HUES48 (cell line): ENCODE data around the gene TKT.
A peak's percentile ranks its signal among the peaks of the same experiment; 100 is the strongest.

Experiments used
- H3K27ac ChIP-seq: one replicate; pipeline ENCODE4 v1.7.0; 2013; ENCODE audit warnings: low read depth, low read length, inconsistent platforms
- H3K27me3 ChIP-seq: 2 replicates; pipeline ENCODE4 v1.6.1; 2013; ENCODE audit warnings: mild to moderate bottlenecking, low read length; ENCODE audit not compliant: control insufficient read depth, insufficient read depth
- H3K36me3 ChIP-seq: 2 replicates; pipeline ENCODE4 v1.6.1; 2013; ENCODE audit warnings: low read length; ENCODE audit not compliant: control insufficient read depth, insufficient read depth
- H3K4me1 ChIP-seq: 2 replicates; pipeline ENCODE4 v1.6.1; 2013; ENCODE audit warnings: mild to moderate bottlenecking, low read length; ENCODE audit not compliant: control insufficient read depth, insufficient read depth
- H3K4me3 ChIP-seq: 2 replicates; pipeline ENCODE4 v1.5.1; 2013; ENCODE audit warnings: mild to moderate bottlenecking, low read depth, low read length
- H3K9ac ChIP-seq: 2 replicates; pipeline ENCODE4 v1.6.1; 2013; ENCODE audit warnings: mild to moderate bottlenecking, low read depth, low read length, moderate library complexity
- H3K9me3 ChIP-seq: 2 replicates; pipeline ENCODE4 v1.6.1; 2013; ENCODE audit warnings: low read length; ENCODE audit not compliant: control insufficient read depth, insufficient read depth

Gene TKT

GRCh38 chr3:53223025-53223424 is 32.8 kb downstream of the TKT start:
- no peak overlapping the region for H3K9ac ChIP-seq
- H3K27ac ChIP-seq = no peak overlapping the region
- H3K27me3 ChIP-seq = no peaks in the 10 kb centered on the region
- no peaks in the 10 kb centered on the region for H3K4me1 ChIP-seq
- no peaks in the 10 kb centered on the region for H3K9me3 ChIP-seq
- no peak overlapping the region for H3K4me3 ChIP-seq
- H3K36me3 ChIP-seq = peaks cover 48% of the 10 kb centered on the region

- peak overlapping the region; percentile 9 for H3K27ac ChIP-seq
- no peaks in the 10 kb centered on the region for H3K9me3 ChIP-seq
- H3K9ac ChIP-seq = no peak overlapping the region
- no peaks in the 10 kb centered on the region for H3K27me3 ChIP-seq
- H3K4me3 ChIP-seq = no peak overlapping the region
- H3K36me3 ChIP-seq = peaks cover 41% of the 10 kb centered on the region
- H3K4me1 ChIP-seq = no peaks in the 10 kb centered on the region
Measured at GRCh38 chr3:53222183-53222901, 33.5 kb downstream of the TKT start.

- Histone ChIP-seq H3K9ac (no peak overlapping the region), H3K9me3 (no peaks in the 10 kb centered on the region), H3K4me1 (no peaks in the 10 kb centered on the region), H3K27me3 (no peaks in the 10 kb centered on the region), H3K36me3 (peaks cover 36% of the 10 kb centered on the region), H3K27ac (no peak overlapping the region), H3K4me3 (no peak overlapping the region)
Measured at GRCh38 chr3:53221827-53222182, 34.0 kb downstream of the TKT start.

GRCh38 chr3:53221345-53221744 is 34.5 kb downstream of the TKT start:
- H3K27me3 ChIP-seq = no peaks in the 10 kb centered on the region
- H3K9me3 ChIP-seq = no peaks in the 10 kb centered on the region
- H3K27ac ChIP-seq = no peak overlapping the region
- no peak overlapping the region for H3K4me3 ChIP-seq
- peaks cover 31% of the 10 kb centered on the region for H3K36me3 ChIP-seq
- no peak overlapping the region for H3K9ac ChIP-seq
- no peaks in the 10 kb centered on the region for H3K4me1 ChIP-seq

GRCh38 chr3:53219895-53220483 is 35.8 kb downstream of the TKT start:
- Histone ChIP-seq H3K9ac (no peak overlapping the region), H3K4me1 (no peaks in the 10 kb centered on the region), H3K36me3 (peaks cover 18% of the 10 kb centered on the region), H3K9me3 (no peaks in the 10 kb centered on the region), H3K27me3 (no peaks in the 10 kb centered on the region), H3K27ac (no peak overlapping the region), H3K4me3 (no peak overlapping the region)

- Histone ChIP-seq H3K4me1 (no peaks in the 10 kb centered on the region), H3K9me3 (no peaks in the 10 kb centered on the region), H3K9ac (no peak overlapping the region), H3K4me3 (no peak overlapping the region), H3K27me3 (no peaks in the 10 kb centered on the region), H3K36me3 (no peaks in the 10 kb centered on the region), H3K27ac (no peak overlapping the region)
Measured at GRCh38 chr3:53218131-53218530, 37.7 kb downstream of the TKT start.

- Histone ChIP-seq H3K9me3 (no peaks in the 10 kb centered on the region), H3K27me3 (no peaks in the 10 kb centered on the region), H3K36me3 (no peaks in the 10 kb centered on the region), H3K4me1 (no peaks in the 10 kb centered on the region), H3K27ac (no peak overlapping the region), H3K9ac (no peak overlapping the region), H3K4me3 (no peak overlapping the region)
Measured at GRCh38 chr3:53217175-53217574, 38.6 kb downstream of the TKT start.

GRCh38 chr3:53216723-53217122 is 39.1 kb downstream of the TKT start:
- H3K4me1 ChIP-seq = no peaks in the 10 kb centered on the region
- no peak overlapping the region for H3K9ac ChIP-seq
- no peak overlapping the region for H3K27ac ChIP-seq
- H3K4me3 ChIP-seq = no peak overlapping the region
- H3K9me3 ChIP-seq = no peaks in the 10 kb centered on the region
- H3K27me3 ChIP-seq = no peaks in the 10 kb centered on the region
- H3K36me3 ChIP-seq = no peaks in the 10 kb centered on the region

GRCh38 chr3:53215816-53216215 is 40.0 kb downstream of the TKT start:
- no peaks in the 10 kb centered on the region for H3K4me1 ChIP-seq
- no peaks in the 10 kb centered on the region for H3K27me3 ChIP-seq
- no peaks in the 10 kb centered on the region for H3K36me3 ChIP-seq
- H3K9ac ChIP-seq = no peak overlapping the region
- H3K4me3 ChIP-seq = no peak overlapping the region
- H3K27ac ChIP-seq = no peak overlapping the region
- no peaks in the 10 kb centered on the region for H3K9me3 ChIP-seq

- H3K36me3 ChIP-seq = no peaks in the 10 kb centered on the region
- no peaks in the 10 kb centered on the region; the same call in 1 of the 2 replicates for H3K9me3 ChIP-seq
- H3K27ac ChIP-seq = no peak overlapping the region
- H3K4me1 ChIP-seq = no peaks in the 10 kb centered on the region
- H3K27me3 ChIP-seq = no peaks in the 10 kb centered on the region
- H3K4me3 ChIP-seq = no peak overlapping the region
- H3K9ac ChIP-seq = no peak overlapping the region
Measured at GRCh38 chr3:53213276-53213675, 42.5 kb downstream of the TKT start.

GRCh38 chr3:53211706-53212702 is 43.8 kb downstream of the TKT start:
- no peak overlapping the region for H3K9ac ChIP-seq
- H3K36me3 ChIP-seq = no peaks in the 10 kb centered on the region
- H3K4me3 ChIP-seq = no peak overlapping the region
- H3K4me1 ChIP-seq = no peaks in the 10 kb centered on the region
- H3K9me3 ChIP-seq = no peaks in the 10 kb centered on the region; the same call in 1 of the 2 replicates
- no peak overlapping the region for H3K27ac ChIP-seq
- no peaks in the 10 kb centered on the region for H3K27me3 ChIP-seq
